Measurements from ENCODE around the gene NDUFA7.
"Not testable (repeated sequence)": the region's sequence is repeated elsewhere in the genome, so short reads cannot be mapped to it uniquely, and the experiment has no call there.

Gene NDUFA7

DNA sequence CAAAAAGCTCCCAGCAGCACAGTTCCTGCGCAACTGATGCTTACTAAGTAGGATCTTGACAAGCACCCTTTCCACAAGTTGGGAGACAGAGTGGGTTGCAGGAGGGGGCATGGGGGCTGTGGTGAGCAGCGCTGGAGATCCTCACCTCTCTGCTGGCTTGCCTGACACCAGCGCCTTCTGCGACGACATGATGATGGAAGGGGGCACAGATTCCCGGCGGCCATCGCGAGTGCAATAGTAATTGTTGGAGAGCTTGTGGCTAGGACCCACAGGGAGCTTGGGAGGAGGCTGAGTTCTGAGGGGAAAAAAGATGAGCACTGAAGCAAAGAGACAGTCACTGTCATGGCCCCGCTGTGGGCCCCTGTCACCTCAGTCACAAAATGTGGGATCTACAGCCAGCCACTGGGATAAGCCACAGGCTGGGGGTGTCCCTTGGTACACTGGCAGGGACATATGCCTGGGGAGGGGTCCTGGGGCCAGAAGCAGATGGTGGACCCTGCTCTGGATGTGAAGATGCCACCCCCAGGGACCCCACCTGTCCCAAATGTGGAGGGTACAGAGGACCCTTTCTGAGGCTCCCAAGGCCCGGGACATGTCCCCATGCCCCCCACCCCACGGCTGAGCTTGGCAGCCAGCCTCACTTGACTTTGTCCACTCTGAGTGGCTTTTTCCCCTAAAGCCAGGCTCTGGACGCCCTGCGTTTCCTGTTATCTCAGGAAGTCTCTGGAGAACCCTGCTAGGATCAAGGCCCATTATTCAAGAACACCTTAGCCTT is 4.6 kb downstream of the NDUFA7 start:
- H3K4me3 ChIP-seq (ENCODE audit: low read depth, low read length), result no peak overlapping the region
- TF ChIP-seq CTCF (conservative IDR thresholded peaks at IDR 0.05; ENCODE audit: low read depth, low read length), result no peak

DNA sequence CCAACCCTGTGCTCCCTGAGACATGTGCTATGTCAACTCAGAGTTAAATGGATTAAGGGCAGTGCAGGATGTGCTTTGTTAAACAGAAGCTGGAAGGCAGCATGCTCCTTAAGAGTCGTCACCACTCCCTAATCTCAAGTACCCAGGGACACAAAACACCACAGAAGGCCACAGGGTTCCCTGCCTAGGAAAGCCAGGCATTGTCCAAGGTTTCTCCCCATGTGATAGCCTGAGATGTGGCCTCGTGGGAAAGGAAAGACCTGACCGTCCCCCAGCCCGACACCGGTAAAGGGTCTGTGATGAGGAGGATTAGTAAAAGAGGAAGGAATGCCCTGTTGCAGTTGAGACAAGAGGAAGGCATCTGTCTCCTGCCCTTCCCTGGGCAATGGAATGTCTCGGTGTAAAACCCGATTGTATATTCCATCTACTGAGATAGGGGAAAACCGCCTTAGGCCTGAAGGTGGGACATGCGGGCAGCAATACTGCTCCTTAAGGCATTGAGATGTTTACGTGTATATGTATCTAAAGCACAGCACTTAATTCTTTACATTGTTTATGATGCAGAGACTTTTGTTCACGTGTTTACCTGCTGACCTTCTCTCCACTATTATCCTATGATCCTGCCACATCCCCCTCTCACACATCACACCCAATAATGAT is 6.1 kb downstream of the NDUFA7 start:
- not testable (repeated sequence) for H3K4me3 ChIP-seq (ENCODE audit: low read depth, low read length); DNase-seq (ENCODE audit: low read depth)

More for the DNA sequence above, 4.6 kb downstream of the NDUFA7 start:
- no peak for DNase-seq (ENCODE audit: low read depth)

DNA sequence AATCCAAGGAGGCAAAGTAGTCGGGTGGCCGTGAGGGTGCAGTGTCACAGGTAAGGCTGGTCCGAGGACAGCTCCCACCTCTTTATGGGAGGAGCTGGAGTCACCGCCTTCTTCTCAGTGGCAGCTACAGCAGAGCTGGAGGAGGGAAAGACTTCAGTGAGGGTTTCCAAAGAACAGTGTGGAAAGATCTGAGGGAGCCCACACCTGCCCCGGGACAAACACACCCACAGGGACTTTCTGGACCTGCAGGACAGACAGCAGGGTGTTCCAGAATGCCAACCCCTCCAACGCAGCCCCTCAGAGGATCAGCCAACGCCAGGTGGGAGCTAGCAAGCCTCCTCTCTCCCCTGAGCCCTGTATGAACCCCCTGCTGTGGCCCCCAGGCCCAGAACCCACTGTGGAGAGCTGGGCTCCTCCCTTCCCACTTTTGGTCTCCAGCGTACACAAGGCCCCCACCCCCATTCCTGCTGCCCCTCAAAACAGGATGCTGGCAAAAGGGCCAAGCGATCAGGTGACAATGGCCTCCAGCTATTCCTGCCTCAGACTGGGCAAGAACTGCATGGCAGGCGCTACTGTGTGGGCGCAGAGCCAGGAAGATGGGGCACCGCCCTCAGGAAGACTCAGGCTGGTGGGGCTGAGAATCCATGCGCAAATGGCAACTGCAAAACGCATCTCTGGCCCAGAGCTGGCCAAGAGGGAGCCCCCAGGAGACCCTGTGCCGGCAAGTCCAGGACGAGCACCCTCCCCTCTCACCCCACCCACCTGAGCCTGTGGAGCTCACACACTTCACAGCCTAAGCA is 9.5 kb downstream of the NDUFA7 start:
- no peak for DNase-seq (ENCODE audit: low read depth)
- H3K4me3 ChIP-seq (ENCODE audit: low read depth, low read length), result no peak overlapping the region

GRCh38 chr19:8310342-8311055 is 10.7 kb downstream of the NDUFA7 start:
- DNase-seq (ENCODE audit: low read depth), result no peak
- H3K4me3 ChIP-seq (ENCODE audit: low read depth, low read length), result no peak overlapping the region
- no peak for TF ChIP-seq CTCF (conservative IDR thresholded peaks at IDR 0.05; ENCODE audit: low read depth, low read length)

More for the DNA sequence above, 9.5 kb downstream of the NDUFA7 start:
- no peak for TF ChIP-seq CTCF (conservative IDR thresholded peaks at IDR 0.05; ENCODE audit: low read depth, low read length)

- peak overlapping the region; percentile 67 for H3K4me3 ChIP-seq (ENCODE audit: low read depth, low read length)
- no peak for TF ChIP-seq CTCF (conservative IDR thresholded peaks at IDR 0.05; ENCODE audit: low read depth, low read length)
- DNase-seq (ENCODE audit: low read depth), result no peak
These were observed 12.3 kb downstream of the NDUFA7 start for GRCh38 chr19:8308891-8309291.

DNA sequence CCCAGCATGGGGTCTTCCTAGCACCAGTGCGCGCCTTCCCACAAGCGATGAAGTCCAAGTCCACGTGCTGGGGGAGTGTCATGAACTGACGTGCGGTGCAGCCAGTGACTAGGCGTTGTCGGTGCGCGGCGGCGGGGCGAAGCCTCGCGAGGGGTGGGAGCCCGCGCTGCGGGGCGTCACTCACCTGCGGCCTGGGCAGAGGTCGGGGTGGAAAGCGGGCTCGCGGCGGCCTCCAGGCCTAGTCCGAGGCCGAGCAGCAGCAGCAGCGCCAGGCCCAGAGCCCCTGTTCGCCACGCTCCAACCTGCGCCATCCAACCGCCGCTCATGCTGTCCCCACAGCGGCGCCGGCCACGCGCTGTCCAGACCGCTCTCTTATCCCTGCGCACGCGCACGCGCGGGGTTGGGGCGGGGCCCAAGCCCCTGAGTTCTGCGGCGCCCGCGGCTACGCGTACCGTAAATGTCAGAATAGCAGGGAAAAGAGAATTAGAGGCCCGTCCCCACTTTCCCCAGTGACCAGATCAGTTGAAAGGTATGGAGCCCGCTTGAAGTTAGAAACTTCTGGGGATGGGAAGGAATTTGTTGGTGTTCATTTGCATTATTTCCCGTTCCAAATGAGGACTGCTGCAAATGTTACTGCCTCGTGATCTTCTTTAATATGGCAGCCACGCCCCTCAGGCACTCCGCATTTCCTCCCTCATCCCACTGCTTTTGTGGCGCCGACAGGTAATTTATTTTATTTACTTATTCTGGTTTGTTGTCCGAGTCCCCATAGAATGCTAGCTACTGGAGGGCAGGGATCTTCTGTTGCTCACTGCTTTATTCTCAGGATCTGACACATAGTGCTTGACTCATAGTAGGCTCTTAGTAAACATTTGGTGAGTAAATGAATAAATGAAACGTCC is 13.0 kb downstream of the NDUFA7 start, which contains the start of gene CD320:
Gene CD320 (minus strand): TSS at position 394 of the 902 bp plus-strand sequence. CDS start 68 bp downstream, at position 326.
- TF ChIP-seq CTCF (conservative IDR thresholded peaks at IDR 0.05; ENCODE audit: low read depth, low read length), result no peak
- peak within 1 kb of the TSS; percentile 67 for H3K4me3 ChIP-seq (ENCODE audit: low read depth, low read length)

More for the DNA sequence above, 13.0 kb downstream of the NDUFA7 start, which contains the start of gene CD320:
- peak; percentile 89 for DNase-seq (ENCODE audit: low read depth)
